GM12878 (cell line): ENCODE results near the gene ABHD14A. TPM values are rescaled to one million over a fixed set of nuclear protein-coding genes. Genes with fewer than 3 reads are reported as not detected.

ENCODE experiments used
- ATAC-seq: fragments of 200-7000 bp; cut with Tn5 transposase; 3 replicates; pipeline ENCODE4 v1.9.1; 2020; ENCODE audit warnings: mild to moderate bottlenecking, moderate library complexity
- BruUV-seq: library from RNA; stranded (reverse); fragments of 400-500 nt; replicated peaks from 2 replicates; lab custom pipeline; 2021; lab: Mats Ljungman, UMichigan
- CTCF ChIA-PET: fragments of 300-600 bp; sonication (Branson Sonifier 250); formaldehyde crosslinking; extraction: SDS; loops from one replicate; lab custom pipeline; 2021; ENCODE audit warnings: inconsistent platforms; lab: Yijun Ruan, JAX
- POLR2A ChIA-PET: fragments of 350-600 bp; formaldehyde crosslinking; extraction: SDS; loops from one replicate; lab custom pipeline; 2021; ENCODE audit warnings: inconsistent platforms; lab: Charles Lee
- RAD21 ChIA-PET: fragments of 300-600 bp; sonication (Branson Sonifier 250); formaldehyde crosslinking; loops from one replicate; lab custom pipeline; 2023; ENCODE audit warnings: antibody characterized with exemption; ENCODE audit not compliant: unreplicated experiment; lab: Charles Lee
- SMC1A ChIA-PET: fragments of 300-600 bp; sonication (Branson Sonifier 250); formaldehyde crosslinking; loops from one replicate; lab custom pipeline; 2023; ENCODE audit not compliant: unreplicated experiment, uncharacterized antibody; lab: Charles Lee
- DNase-seq: peaks from one replicate; pipeline ENCODE4 v3.0.0-alpha.2; 2011; ENCODE audit warnings: low read depth, low spot score
- FAIRE-seq: peaks from 3 replicates; lab custom pipeline; 2011; peaks lifted over from hg19 to GRCh38; lab: Jason Lieb, UNC
- H2AFZ ChIP-seq: 2 replicates; pipeline ENCODE4 v1.6.0; 2011; ENCODE audit warnings: low read depth, low read length, control low read depth; ENCODE audit not compliant: control insufficient read depth
- H3K27ac ChIP-seq: 2 replicates; pipeline ENCODE4 v1.5.1; 2011; ENCODE audit warnings: control low read depth; ENCODE audit not compliant: control insufficient read depth, insufficient read depth
- H3K27me3 ChIP-seq, 2 experiments: replicated peaks in 1 of 2; 2 replicates each; pipeline versions ENCODE4 v1.6.0 to v1.6.1; 2011; ENCODE audit warnings: low read length in 1 of 2; ENCODE audit not compliant: control insufficient read depth in 2 of 2, insufficient read depth in 2 of 2
- H3K36me3 ChIP-seq, 2 experiments: 2 replicates each; pipeline ENCODE4 v1.5.1; 2011; ENCODE audit warnings: low read length in 1 of 2; ENCODE audit not compliant: control insufficient read depth in 2 of 2, insufficient read depth in 2 of 2
- H3K4me1 ChIP-seq: 2 replicates; pipeline ENCODE4 v1.6.1; 2011; ENCODE audit warnings: mild to moderate bottlenecking, low read length, moderate library complexity, mixed read lengths; ENCODE audit not compliant: control insufficient read depth, insufficient read depth
- H3K4me2 ChIP-seq: 2 replicates; pipeline ENCODE4 v1.6.0; 2011; ENCODE audit warnings: control low read depth; ENCODE audit not compliant: control insufficient read depth, insufficient read depth
- H3K4me3 ChIP-seq: fragments of 200-600 bp; sonication (generic); 2 replicates; pipeline ENCODE4 v1.5.1; 2016
- H3K79me2 ChIP-seq: 2 replicates; pipeline ENCODE4 v1.6.0; 2011; ENCODE audit warnings: low read length; ENCODE audit not compliant: control insufficient read depth, insufficient read depth
- H3K9ac ChIP-seq: 2 replicates; pipeline ENCODE4 v1.8.0; 2011; ENCODE audit warnings: low read length, control low read depth, mixed read lengths; ENCODE audit not compliant: control insufficient read depth, insufficient read depth
- H3K9me3 ChIP-seq: replicated peaks from 3 replicates; pipeline ENCODE4 v1.5.1; 2011; ENCODE audit warnings: mild to moderate bottlenecking, low read length; ENCODE audit not compliant: control insufficient read depth, insufficient read depth
- H4K20me1 ChIP-seq: 2 replicates; pipeline ENCODE4 v1.6.0; 2011; ENCODE audit not compliant: control insufficient read depth, insufficient read depth
- ATF7 ChIP-seq: fragments of 450-650 bp; IDR thresholded peaks from 2 replicates; pipeline ENCODE4 v1.6.1; 2016; ENCODE audit warnings: low read depth, mild to moderate bottlenecking
- BCLAF1 ChIP-seq: fragments of 450-650 bp; IDR thresholded peaks from 2 replicates; pipeline ENCODE4 v1.6.1; 2017; ENCODE audit warnings: antibody characterized with exemption, mild to moderate bottlenecking, moderate library complexity
- BHLHE40 ChIP-seq, 2 experiments: fragments of 450-650 bp in 1 of 2; IDR thresholded peaks; 2 replicates each; pipeline ENCODE4 v1.6.1; 2011 to 2017; ENCODE audit warnings: low read depth in 2 of 2, borderline replicate concordance in 1 of 2, improper control_type of control experiment in 1 of 2, low read length in 1 of 2, mild to moderate bottlenecking in 1 of 2
- CREB1 ChIP-seq: IDR thresholded peaks from 2 replicates; pipeline ENCODE4 v1.6.1; 2012; ENCODE audit warnings: low read depth, mild to moderate bottlenecking, inconsistent platforms
- EP300 ChIP-seq, 2 experiments: fragments of 150-350 bp in 1 of 2; IDR thresholded peaks; 2 replicates each; pipeline ENCODE4 v1.6.1; 2011 to 2012; ENCODE audit warnings: low read depth in 2 of 2, low read length in 2 of 2, borderline replicate concordance in 1 of 2, improper control_type of control experiment in 1 of 2, inconsistent platforms in 1 of 2; ENCODE audit not compliant: control insufficient read depth in 1 of 2
- GATAD2B ChIP-seq: fragments of 450-650 bp; conservative IDR thresholded peaks from 2 replicates; pipeline ENCODE4 v1.6.1; 2017; ENCODE audit warnings: low read depth, mild to moderate bottlenecking, moderate library complexity
- IKZF1 ChIP-seq: fragments of 450-650 bp; conservative IDR thresholded peaks from 2 replicates; pipeline ENCODE4 v1.6.1; 2017; ENCODE audit warnings: antibody characterized with exemption, mild to moderate bottlenecking
- KDM1A ChIP-seq: fragments of 200-600 bp; sonication (generic); IDR thresholded peaks from 2 replicates; pipeline ENCODE4 v1.6.1; 2016; ENCODE audit warnings: borderline replicate concordance
- MYB ChIP-seq: fragments of 150-350 bp; IDR thresholded peaks from 2 replicates; pipeline ENCODE4 v1.6.1; 2014; ENCODE audit warnings: mild to moderate bottlenecking, low read depth, low read length, borderline replicate concordance
- NR2F1 ChIP-seq: fragments of 450-650 bp; conservative IDR thresholded peaks from 2 replicates; pipeline ENCODE4 v1.6.1; 2017; ENCODE audit warnings: mild to moderate bottlenecking
- PML ChIP-seq: IDR thresholded peaks from 2 replicates; pipeline ENCODE4 v1.6.1; 2012; ENCODE audit warnings: low read length, inconsistent platforms
- RAD51 ChIP-seq: fragments of 450-650 bp; IDR thresholded peaks from 2 replicates; pipeline ENCODE4 v1.6.1; 2016; ENCODE audit warnings: moderate library complexity, mild to moderate bottlenecking, inconsistent platforms
- STAT3 ChIP-seq: IDR thresholded peaks from 2 replicates; pipeline ENCODE4 v1.6.1; 2011; ENCODE audit warnings: low read depth, low read length, improper control_type of control experiment
- USF1 ChIP-seq: IDR thresholded peaks from 2 replicates; pipeline ENCODE4 v1.6.1; 2011; ENCODE audit warnings: borderline replicate concordance, low read depth, mild to moderate bottlenecking, moderate library complexity, mixed read lengths, low read length; ENCODE audit not compliant: insufficient read depth; ENCODE audit errors: extremely low read length
- ZBTB4 ChIP-seq: fragments of 450-650 bp; formaldehyde crosslinking; IDR thresholded peaks from 2 replicates; pipeline ENCODE4 v1.4.0; 2022; ENCODE audit warnings: mild to moderate bottlenecking, moderate library complexity
- WGBS: methylation state at CpG from one replicate; pipeline ENCODE4 v1.1.6; 2016; ENCODE audit warnings: low lambda C conversion rate; ENCODE audit not compliant: insufficient replicate concordance, insufficient coverage; ENCODE audit errors: missing lambda C conversion rate; 5-methylcytosine and 5-hydroxymethylcytosine counted together
- in situ Hi-C: fragments of 300-500 bp; cut with MboI; formaldehyde crosslinking; loops from 9 replicates; pipeline ENCODE4 v1.14.3; 2018; ENCODE audit warnings: mixed read lengths
- intact Hi-C: fragments of 100-400 bp; cut with micrococcal nuclease; formaldehyde crosslinking; loops from one replicate; pipeline ENCODE4 v1.14.2; 2022; ENCODE audit not compliant: unreplicated experiment
- polyA plus RNA-seq, 11 experiments: library from polyadenylated mRNA; depleted of rRNA in 4 of 11; unstranded in 6 of 11; stranded (reverse) in 5 of 11; fragments of >200 nt; fragmentation: Nextera tagmentation in 4 of 11; fragmentation: Illumina TruSeq in 1 of 11; extraction: Ambion mirVana in 4 of 11; extraction: Trizol in 1 of 11; gene quantifications; 1 replicate in 1 of 11; 2 replicates in 10 of 11; pipeline versions ENCODE4 v1.2.1 to v1.2.3, GENCODE V29; 2011 to 2016; ENCODE audit warnings: inconsistent platforms in 2 of 11, missing spikeins in 2 of 11, low read depth in 1 of 11
- total RNA-seq, 4 experiments: library from RNA; depleted of rRNA in 3 of 4; stranded (reverse); fragments of >200 nt in 3 of 4; fragmentation: Illumina TruSeq in 1 of 4; extraction: Trizol in 1 of 4; gene quantifications; 2 replicates each; pipeline versions ENCODE4 v1.2.1 to v1.2.3, GENCODE V29; 2013 to 2021

Gene ABHD14A
- total and polyA plus RNA-seq, 10 of the 15 experiments (the other 5 are each of a cell fraction or from before 2014, with no cell fraction given) = 1.2 to 27.0 (median 7.9) TPM

- FAIRE-seq = peak; percentile 59
- peak; percentile 45; the same call in 1 of the 2 replicates for TF ChIP-seq RAD51
- peak; percentile 65 for TF ChIP-seq IKZF1
- peak; percentile 88 for TF ChIP-seq USF1
- TF ChIP-seq STAT3 = no peak
- TF ChIP-seq MYB = no peak
- TF ChIP-seq BHLHE40 (IDR thresholded peaks at IDR 0.05; ENCODE audit: borderline replicate concordance in 1 of 2, low read depth in 2 of 2, low read length in 1 of 2) = peak; percentile 45 to 61; a peak in 2 of 4 replicates
- peak; percentile 2; the same call in 1 of the 2 replicates for TF ChIP-seq ATF7
- TF ChIP-seq BCLAF1 = no peak
- TF ChIP-seq PML = peak; percentile 6; the same call in 1 of the 2 replicates
- TF ChIP-seq GATAD2B = peak; percentile 72
- TF ChIP-seq EP300 (IDR thresholded peaks at IDR 0.05; ENCODE audit: borderline replicate concordance in 1 of 2, control insufficient read depth in 1 of 2, low read depth in 2 of 2, low read length in 2 of 2) = no peak
- no peak for TF ChIP-seq KDM1A
- no peak for TF ChIP-seq ZBTB4 (CRISPR knock-in tag)
- TF ChIP-seq CREB1 = peak; percentile 65; the same call in 1 of the 2 replicates
- peak; percentile 92 for TF ChIP-seq NR2F1
Measured at GRCh38 chr3:51982838-51983577, 8.1 kb downstream of the ABHD14A start, which contains the start of gene ACY1. TSS of gene ACY1 (plus strand) at chr3:51983535. CDS start at chr3:51984065, 530 bp downstream.

More at GRCh38 chr3:51982838-51983577, 8.1 kb downstream of the ABHD14A start, which contains the start of gene ACY1:
- RAD21 ChIA-PET = interaction anchor here (0.9 to 3.3 kb wide), 9 partner anchors 9 to 271 kb away, joined by 3 to 30 read pairs (median 5); partner anchors contain the start of genes ABHD14A, ABHD14B, PARP3 and PCBP4
- Histone ChIP-seq H3K9ac (peak within 1 kb of the TSS; percentile 83), H3K4me1 (peaks cover 8% of the 10 kb centered on the region), H3K9me3 (no peaks in the 10 kb centered on the region), H3K4me2 (peak within 1 kb of the TSS; percentile 96), H3K79me2 (peaks cover 3% of the 10 kb centered on the region), H4K20me1 (no peaks in the 10 kb centered on the region), H3K27me3 (no peaks in the 10 kb centered on the region), H3K4me3 (peak within 1 kb of the TSS; percentile 97), H2AFZ (peak within 1 kb of the TSS; percentile 91), H3K27ac (peak within 1 kb of the TSS; percentile 73), H3K36me3 (no peaks in the 10 kb centered on the region)
- DNase-seq (peak; percentile 43), ATAC-seq (peak; percentile 92)
- SMC1A ChIA-PET = interaction anchor here (0.7 to 2.8 kb wide), 4 partner anchors 9 to 40 kb away, joined by 3 to 17 read pairs (median 6); partner anchors contain the start of genes ABHD14A, ABHD14B and RPL29
- in situ Hi-C loops = no loop called here
- POLR2A ChIA-PET = interaction anchor here (0.7 to 4.0 kb wide), 12 partner anchors 8 to 296 kb away, joined by 3 to 30 read pairs (median 4); partner anchors contain the start of genes ABHD14A, ABHD14B, ALAS1 and DUSP7
- intact Hi-C loops = no loop called here
- WGBS = under 1% methylated on average over 57 of the region's 68 CpGs
- CTCF ChIA-PET = interaction anchor here (0.8 to 4.6 kb wide), 20 partner anchors 10 to 430 kb away, joined by 3 to 56 read pairs (median 4); partner anchors contain the start of genes ABHD14A, ABHD14B, DUSP7 and PARP3
- BruUV-seq = no TSS peak
